Stimulated activated CD4-positive, alpha-beta T cell treated with anti-CD3 and anti-CD28 coated beads, Interleukin-12 subunit alpha, Interleukin-12 subunit beta, amount 100 ng/mL, for 48 hours (primary cell): ENCODE results near the gene MCTP2.

Source experiments
- DNase-seq, 3 donors: peaks; one replicate each; pipeline ENCODE4 v3.0.0-alpha.2; 2020; ENCODE audit warnings: low read depth in 2 of 3, low spot score in 1 of 3

The MCTP2 gene

DNA sequence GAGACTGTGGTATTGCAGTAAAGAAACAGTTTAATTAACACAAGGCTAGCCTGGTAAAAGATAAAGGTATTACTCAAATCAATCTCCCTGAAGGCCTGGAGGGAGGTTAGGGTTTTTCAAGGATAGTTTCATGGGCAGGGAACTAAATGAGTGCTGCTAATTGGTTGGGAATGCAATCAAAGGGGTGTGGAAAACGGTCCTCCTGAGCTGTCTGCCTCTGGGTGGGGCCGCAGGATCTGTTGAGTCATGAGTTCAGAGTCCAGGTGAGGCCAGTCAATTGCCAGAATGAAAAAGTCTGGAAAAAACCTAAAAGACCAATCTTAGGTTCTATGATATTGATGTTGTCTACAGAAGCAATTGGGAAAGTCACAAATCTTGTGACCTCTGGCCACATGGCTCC is 293.2 kb downstream of the MCTP2 start:
- DNase-seq = no peak

DNA sequence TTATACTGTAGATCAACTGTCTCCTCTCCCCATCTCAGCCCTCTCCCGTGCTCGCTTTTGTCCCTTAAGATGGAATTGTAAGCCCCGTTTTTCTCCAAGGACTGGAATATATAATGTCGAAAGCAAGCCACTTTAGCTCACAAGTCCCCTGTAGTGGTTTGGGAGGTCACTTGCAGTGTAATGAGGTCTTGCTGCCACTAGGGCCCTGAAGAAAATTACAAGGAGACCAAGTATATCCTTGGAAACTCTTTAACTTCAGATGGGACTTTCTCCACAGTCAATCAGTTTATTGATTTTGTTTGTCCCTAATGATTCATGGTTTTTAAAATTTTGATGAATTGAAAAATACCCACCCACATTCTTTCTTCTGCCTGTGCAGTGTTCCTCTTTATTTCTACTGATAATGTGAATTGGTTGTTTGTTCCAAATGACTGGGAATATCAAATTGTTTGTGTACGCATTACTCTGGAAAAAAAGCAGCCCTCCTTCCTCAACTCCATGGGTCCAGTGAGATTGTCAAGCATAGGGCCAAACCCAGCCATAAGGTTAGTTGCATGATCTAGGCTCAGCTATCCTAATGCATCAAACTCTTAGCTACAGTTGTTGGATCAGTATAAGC is 294.8 kb downstream of the MCTP2 start:
- no peak for DNase-seq

GRCh38 chr15:94532226-94532625 is 300.9 kb downstream of the MCTP2 start:
- no peak for DNase-seq
